Adrenal gland (tissue), 5 donors: ENCODE results near the gene KSR2.

Experiments used
- CTCF ChIP-seq, 6 experiments: fragments of 450-650 bp in 4 of 6; fragments of 200-600 bp in 2 of 6; sonication (generic) in 1 of 6; IDR thresholded peaks; 1 replicate in 5 of 6; 2 replicates in 1 of 6; pipeline versions ENCODE4 v1.5.1 to v1.8.0; 2016 to 2021; ENCODE audit warnings: antibody characterized with exemption in 6 of 6, mild to moderate bottlenecking in 2 of 6, moderate library complexity in 1 of 6
- POLR2A ChIP-seq, 2 donors: fragments of 450-650 bp; IDR thresholded peaks; one replicate each; pipeline ENCODE4 v1.6.1; 2017; ENCODE audit warnings: antibody characterized with exemption in 2 of 2, mild to moderate bottlenecking in 2 of 2, moderate library complexity in 1 of 2
- donor health status: DM: no; HTN: no; CAD: no.

- TF ChIP-seq CTCF (IDR thresholded peaks at IDR 0.05) (no peak), POLR2A (IDR thresholded peaks at IDR 0.05) (no peak)
Measured at GRCh38 chr12:117685110-117685926, 283.5 kb downstream of the KSR2 start.
